Panc1 (cell line): ENCODE results near the gene ADGRL3. TPM values are rescaled to one million over a fixed set of nuclear protein-coding genes. Genes with fewer than 3 reads are reported as not detected.

Experiments used
- ATAC-seq: fragments of 200-7000 bp; cut with Tn5 transposase; 2 replicates; pipeline ENCODE4 v1.9.1; 2020; ENCODE audit warnings: mild to moderate bottlenecking, moderate library complexity
- BruUV-seq: library from RNA; stranded (reverse); fragments of 400-500 nt; replicated peaks from 2 replicates; lab custom pipeline; 2021; lab: Mats Ljungman, UMichigan
- CTCF ChIA-PET: fragments of 300-600 bp; sonication (Branson Sonifier 250); formaldehyde crosslinking; loops from one replicate; lab custom pipeline; 2022; ENCODE audit warnings: antibody characterized with exemption; lab: Charles Lee
- POLR2A ChIA-PET: fragments of 300-600 bp; sonication (Branson Sonifier 250); formaldehyde crosslinking; loops from one replicate; lab custom pipeline; 2022; ENCODE audit warnings: antibody characterized with exemption; lab: Charles Lee
- DNase-seq: peaks from one replicate; pipeline ENCODE4 v3.0.0-alpha.2; 2010; ENCODE audit warnings: low read depth, low spot score
- H3K27ac ChIP-seq: 2 replicates; pipeline ENCODE4 v1.5.1; 2011; ENCODE audit warnings: mild to moderate bottlenecking, low read length, inconsistent platforms
- H3K27me3 ChIP-seq: fragments of 200-500 bp; sonication (Bioruptor generic); 2 replicates; pipeline ENCODE4 v1.6.0; 2014; ENCODE audit warnings: low read length, inconsistent platforms; ENCODE audit not compliant: control insufficient read depth, insufficient read depth
- H3K36me3 ChIP-seq: fragments of 200-500 bp; sonication (Bioruptor generic); 2 replicates; pipeline ENCODE4 v1.5.1; 2014; ENCODE audit warnings: inconsistent platforms, mild to moderate bottlenecking, low read length, moderate library complexity; ENCODE audit not compliant: control insufficient read depth, insufficient read depth
- H3K4me1 ChIP-seq: 2 replicates; pipeline ENCODE4 v1.5.1; 2011; ENCODE audit warnings: inconsistent platforms, mild to moderate bottlenecking, low read length, moderate library complexity; ENCODE audit not compliant: control insufficient read depth, insufficient read depth
- H3K4me3 ChIP-seq, 2 experiments: 2 replicates each; pipeline ENCODE4 v1.5.1; 2011 to 2012; ENCODE audit warnings: low read depth in 2 of 2, low read length in 2 of 2, mild to moderate bottlenecking in 2 of 2, inconsistent platforms in 1 of 2, moderate library complexity in 1 of 2
- H3K9me3 ChIP-seq: fragments of 200-500 bp; sonication (Bioruptor generic); 2 replicates; pipeline ENCODE4 v1.5.1; 2014; ENCODE audit warnings: low read depth, mild to moderate bottlenecking, inconsistent platforms, low read length, moderate library complexity; ENCODE audit not compliant: control insufficient read depth, insufficient read depth
- CTCF ChIP-seq: fragments of 450-650 bp; IDR thresholded peaks from 2 replicates; pipeline ENCODE4 v1.5.1; 2017; ENCODE audit warnings: mild to moderate bottlenecking
- POLR2AphosphoS5 ChIP-seq: IDR thresholded peaks from 2 replicates; pipeline ENCODE4 v1.6.1; 2012; ENCODE audit warnings: mild to moderate bottlenecking, low read depth, low read length, moderate library complexity
- REST ChIP-seq, 2 experiments: IDR thresholded peaks; 2 replicates each; pipeline ENCODE4 v1.6.1; 2011 to 2012; ENCODE audit warnings: low read depth in 2 of 2, control low read depth in 1 of 2, low read length in 1 of 2, mild to moderate bottlenecking in 1 of 2, moderate library complexity in 1 of 2; ENCODE audit not compliant: insufficient read depth in 1 of 2
- SIN3A ChIP-seq: IDR thresholded peaks from 2 replicates; pipeline ENCODE4 v1.6.1; 2012; ENCODE audit warnings: low read depth, mild to moderate bottlenecking, low read length, moderate library complexity, borderline replicate concordance; ENCODE audit not compliant: insufficient read depth
- TCF7L2 ChIP-seq: IDR thresholded peaks from 2 replicates; pipeline ENCODE4 v1.6.1; 2011; ENCODE audit warnings: mild to moderate bottlenecking, low read depth, low read length, inconsistent platforms
- in situ Hi-C: cut with HindIII; loops from 2 replicates; pipeline ENCODE4 v1.10.0; 2016; ENCODE audit warnings: low sequenced_read_pairs, low pct_unique_long_range_greater_than_20kb
- intact Hi-C: fragments of 100-400 bp; cut with micrococcal nuclease; formaldehyde crosslinking; loops from one replicate; pipeline ENCODE4 v1.10.0; 2022; ENCODE audit not compliant: unreplicated experiment
- total RNA-seq: library from RNA; stranded (reverse); gene quantifications from one replicate; pipeline ENCODE4 v1.2.1, GENCODE V29; 2021; ENCODE audit not compliant: unreplicated experiment

Gene ADGRL3
- total RNA-seq, 1 experiment from 2014 or later, result 0.23 TPM

DNA sequence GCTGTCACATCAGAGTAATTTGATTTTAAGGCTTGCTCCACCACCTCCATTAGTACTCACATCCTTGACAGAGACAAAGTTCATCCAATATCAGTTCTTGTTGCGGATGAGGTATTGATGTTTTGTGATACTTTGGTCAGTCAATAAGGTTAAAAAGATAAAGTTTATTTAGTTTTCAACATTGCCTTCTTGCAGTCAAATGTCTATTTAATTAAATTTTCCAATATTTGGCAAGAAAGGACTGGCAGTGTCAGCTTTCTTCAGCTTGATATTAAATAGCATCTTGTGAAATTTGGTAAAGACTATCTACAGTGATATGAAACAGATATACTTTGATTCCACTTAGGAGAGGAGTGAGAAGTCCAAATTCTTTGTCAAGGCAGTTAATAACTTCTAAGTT lies 493.4 kb downstream of the ADGRL3 start:
- DNase-seq (no peak), ATAC-seq (no peak)
- in situ Hi-C loops (no loop called here), intact Hi-C loops (no loop called here)
- H3K4me1 ChIP-seq, result no peaks in the 10 kb centered on the region
- BruUV-seq, result no TSS peak
- ChIA-PET POLR2A (no interaction called here), CTCF (no interaction called here)
- H3K27me3 ChIP-seq, result no peaks in the 10 kb centered on the region
- H3K27ac ChIP-seq, result no peak overlapping the region
- no peak overlapping the region for H3K4me3 ChIP-seq
- H3K36me3 ChIP-seq, result no peaks in the 10 kb centered on the region
- H3K9me3 ChIP-seq, result no peaks in the 10 kb centered on the region
- no peak for TF ChIP-seq POLR2AphosphoS5
- no peak for TF ChIP-seq TCF7L2
- no peak for TF ChIP-seq SIN3A
- TF ChIP-seq CTCF, result no peak

- H3K27me3 ChIP-seq, result no peaks in the 10 kb centered on the region
- in situ Hi-C loops (no loop called here), intact Hi-C loops (no loop called here)
- H3K27ac ChIP-seq, result no peak overlapping the region
- ATAC-seq, result no peak
- no peaks in the 10 kb centered on the region for H3K4me1 ChIP-seq
- ChIA-PET CTCF (interaction anchor here (0.6 kb wide), 1 partner anchor 492 kb away, joined by 4 read pairs; no protein-coding TSS in a partner anchor), POLR2A (no interaction called here)
- no TSS peak for BruUV-seq
- H3K4me3 ChIP-seq, result no peak overlapping the region
- no peak for TF ChIP-seq POLR2AphosphoS5
- no peak for TF ChIP-seq TCF7L2
- no peak for TF ChIP-seq CTCF
- no peak for TF ChIP-seq REST (IDR thresholded peaks at IDR 0.05; ENCODE audit: insufficient read depth in 1 of 2, low read depth in 2 of 2, low read length in 1 of 2)
- TF ChIP-seq SIN3A, result no peak
- no peaks in the 10 kb centered on the region for H3K36me3 ChIP-seq
- H3K9me3 ChIP-seq, result no peaks in the 10 kb centered on the region
- DNase-seq, result no peak
These were observed 514.3 kb downstream of the ADGRL3 start for GRCh38 chr4:61714387-61714911.
